IPS-NIHi7 (cell line): Measurements from ENCODE around the gene LZTS2.

ENCODE experiments used
- DNase-seq: peaks from one replicate; pipeline ENCODE4 v3.0.0; 2012; ENCODE audit warnings: mixed read lengths; ENCODE audit errors: extremely low spot score

The LZTS2 gene

GRCh38 chr10:101054351-101054750 is 54.7 kb downstream of the LZTS2 start:
- no peak for DNase-seq

- no peak for DNase-seq
Observed at GRCh38 chr10:101054876-101055275, 55.3 kb downstream of the LZTS2 start.

- DNase-seq = no peak
Observed at GRCh38 chr10:101055411-101055810, 55.8 kb downstream of the LZTS2 start.

- DNase-seq = no peak
Observed at GRCh38 chr10:101056365-101057151, 57.0 kb downstream of the LZTS2 start.
